Mucosa of stomach (tissue), 1 donor: ENCODE data around the gene GLIS1.

ENCODE experiments used
- H3K27me3 ChIP-seq: one replicate; pipeline ENCODE4 v1.7.0; 2013; ENCODE audit warnings: mild to moderate bottlenecking, low read length; ENCODE audit not compliant: control insufficient read depth, insufficient read depth
- H3K36me3 ChIP-seq: one replicate; pipeline ENCODE4 v1.7.0; 2013; ENCODE audit warnings: low read length; ENCODE audit not compliant: control insufficient read depth, insufficient read depth
- H3K4me1 ChIP-seq: one replicate; pipeline ENCODE4 v1.7.0; 2013; ENCODE audit warnings: mild to moderate bottlenecking, low read length; ENCODE audit not compliant: control insufficient read depth, insufficient read depth
- H3K4me3 ChIP-seq: one replicate; pipeline ENCODE4 v1.7.0; 2013; ENCODE audit warnings: low read length
- H3K9ac ChIP-seq: one replicate; pipeline ENCODE4 v1.7.0; 2013; ENCODE audit warnings: mild to moderate bottlenecking, low read length, moderate library complexity
- H3K9me3 ChIP-seq: one replicate; pipeline ENCODE4 v1.7.0; 2013; ENCODE audit warnings: mild to moderate bottlenecking, low read length, moderate library complexity; ENCODE audit not compliant: control insufficient read depth
- donor health status: Pancreatic carcinoma.

GLIS1 gene

DNA sequence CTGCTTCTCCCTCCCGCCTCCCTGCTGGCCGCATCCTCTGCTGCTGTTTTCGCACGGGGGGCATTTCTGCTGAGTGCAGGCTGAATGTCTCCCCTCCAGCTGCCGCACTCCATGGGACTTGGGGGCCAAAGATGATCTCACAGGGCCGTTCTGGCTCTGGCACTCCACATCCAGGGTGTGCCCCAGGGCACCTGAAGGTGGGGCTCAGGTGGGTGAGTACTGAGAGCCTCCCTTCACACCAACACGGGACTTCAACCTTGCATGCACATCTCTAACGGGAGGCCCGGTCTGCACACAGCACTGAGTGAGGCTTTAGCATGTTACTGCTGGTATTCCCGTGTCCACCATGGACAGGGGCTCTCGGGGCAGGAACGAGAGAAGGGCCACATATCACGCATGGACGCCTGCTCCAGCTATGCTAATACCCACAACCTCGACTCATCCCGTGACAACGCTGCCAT, 190.9 kb downstream of the GLIS1 start:
- Histone ChIP-seq H3K36me3 (no peaks in the 10 kb centered on the region), H3K9ac (no peak overlapping the region), H3K9me3 (no peaks in the 10 kb centered on the region), H3K4me1 (no peaks in the 10 kb centered on the region), H3K4me3 (no peak overlapping the region), H3K27me3 (no peaks in the 10 kb centered on the region)

DNA sequence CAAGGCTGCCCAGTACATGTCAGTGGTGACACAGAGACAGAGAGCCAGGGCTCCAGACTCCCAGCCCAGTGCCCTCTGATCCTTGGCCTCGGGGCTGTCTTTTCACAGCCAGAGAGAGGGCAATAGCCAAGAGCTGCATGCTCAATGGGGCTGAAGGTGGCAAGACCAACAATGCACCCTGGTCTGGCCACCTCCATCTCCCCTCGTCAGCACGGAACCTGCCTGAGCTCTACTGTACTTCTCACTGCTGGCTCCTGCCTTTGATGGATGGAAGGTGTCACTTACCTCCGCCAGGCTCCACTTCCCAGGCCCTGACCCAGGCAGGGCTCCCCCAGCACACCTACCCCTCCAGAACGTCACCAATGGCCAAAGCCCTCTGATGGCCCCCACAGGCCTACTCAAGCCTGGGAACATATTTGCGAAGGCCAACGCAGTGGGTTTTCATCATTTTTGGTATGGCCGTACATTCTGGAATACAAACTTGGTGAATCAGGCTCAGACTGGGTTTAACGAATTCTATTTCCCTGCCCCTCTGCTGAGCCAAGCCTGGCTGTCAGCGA, 191.7 kb downstream of the GLIS1 start:
- Histone ChIP-seq H3K9me3 (no peaks in the 10 kb centered on the region), H3K4me1 (no peaks in the 10 kb centered on the region)

DNA sequence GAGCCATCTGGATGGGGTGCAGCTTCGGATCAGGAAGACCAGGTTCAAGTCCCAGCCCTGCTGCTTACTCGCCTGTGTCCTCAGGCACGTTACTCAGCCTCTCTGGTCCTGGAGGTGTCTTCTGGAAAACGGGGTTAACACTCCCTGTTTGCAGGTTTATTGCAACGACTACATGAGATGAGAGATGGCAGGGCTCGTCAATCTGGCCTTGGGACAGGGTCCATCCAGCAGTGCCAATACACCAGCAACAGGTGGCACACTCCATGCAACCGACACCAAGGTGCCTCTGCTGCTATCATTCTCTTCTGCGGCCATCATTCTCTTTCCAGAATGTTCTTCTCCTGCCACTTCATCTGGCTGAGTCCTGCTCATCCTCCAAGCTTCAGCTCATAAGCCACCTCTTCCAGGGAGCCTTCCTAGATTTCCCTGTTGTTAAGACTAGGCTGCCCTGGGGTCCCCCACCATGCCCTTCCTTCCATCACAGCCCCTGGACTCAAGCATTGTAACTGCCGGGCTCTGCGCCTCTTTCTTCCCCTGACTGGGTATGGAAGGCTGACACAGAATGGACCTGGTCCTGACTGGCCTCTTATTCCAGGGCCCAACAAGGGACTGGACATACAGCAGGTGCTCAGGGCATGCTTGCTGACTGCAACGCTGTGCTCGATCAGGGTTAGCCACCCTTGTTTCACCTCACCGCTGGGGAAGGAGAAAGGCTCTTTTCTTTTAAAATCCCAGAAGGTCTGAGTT, 192.4 kb downstream of the GLIS1 start:
- Histone ChIP-seq H3K9me3 (no peaks in the 10 kb centered on the region), H3K9ac (no peak overlapping the region), H3K27me3 (no peaks in the 10 kb centered on the region), H3K36me3 (no peaks in the 10 kb centered on the region), H3K4me1 (no peaks in the 10 kb centered on the region), H3K4me3 (no peak overlapping the region)

More for the DNA sequence above, 191.7 kb downstream of the GLIS1 start:
- Histone ChIP-seq H3K27me3 (no peaks in the 10 kb centered on the region), H3K4me3 (no peak overlapping the region), H3K36me3 (no peaks in the 10 kb centered on the region), H3K9ac (no peak overlapping the region)

DNA sequence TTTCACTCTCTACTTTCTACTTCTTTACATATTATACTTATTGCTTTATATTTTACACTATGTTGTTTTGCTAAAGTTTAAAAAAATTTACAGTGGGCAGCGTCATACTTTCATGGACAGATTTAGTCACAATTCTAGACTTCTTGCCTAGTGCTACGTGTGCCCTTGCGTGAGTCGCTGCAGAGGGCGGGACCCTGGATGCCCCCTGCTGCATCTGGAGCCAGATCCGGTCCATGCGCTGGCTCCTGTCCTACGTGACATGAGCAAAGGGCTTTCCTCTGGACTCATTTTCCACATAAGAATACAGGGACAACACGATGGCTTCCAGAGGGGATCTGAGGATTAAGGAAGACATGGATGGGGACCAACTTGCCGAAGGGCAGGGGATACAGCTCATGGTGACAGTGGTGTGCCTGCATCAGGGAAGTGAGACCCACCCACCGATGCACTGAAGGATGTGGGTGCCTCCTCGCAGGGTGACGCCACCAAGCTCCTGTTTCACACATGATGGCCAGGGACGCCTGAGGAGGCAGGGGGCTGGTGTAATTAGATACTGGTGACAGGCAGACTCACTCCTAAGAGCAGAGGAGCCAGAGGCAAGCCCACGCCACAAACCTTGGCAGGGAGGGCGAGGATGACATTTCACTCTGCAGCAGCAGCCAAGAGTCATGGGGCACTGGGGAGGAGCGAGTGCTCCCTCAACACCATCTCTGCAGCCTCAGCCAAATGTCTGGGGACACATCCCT, 193.1 kb downstream of the GLIS1 start:
- Histone ChIP-seq H3K9me3 (no peaks in the 10 kb centered on the region), H3K4me1 (no peaks in the 10 kb centered on the region), H3K9ac (no peak overlapping the region), H3K36me3 (no peaks in the 10 kb centered on the region), H3K4me3 (no peak overlapping the region), H3K27me3 (no peaks in the 10 kb centered on the region)

DNA sequence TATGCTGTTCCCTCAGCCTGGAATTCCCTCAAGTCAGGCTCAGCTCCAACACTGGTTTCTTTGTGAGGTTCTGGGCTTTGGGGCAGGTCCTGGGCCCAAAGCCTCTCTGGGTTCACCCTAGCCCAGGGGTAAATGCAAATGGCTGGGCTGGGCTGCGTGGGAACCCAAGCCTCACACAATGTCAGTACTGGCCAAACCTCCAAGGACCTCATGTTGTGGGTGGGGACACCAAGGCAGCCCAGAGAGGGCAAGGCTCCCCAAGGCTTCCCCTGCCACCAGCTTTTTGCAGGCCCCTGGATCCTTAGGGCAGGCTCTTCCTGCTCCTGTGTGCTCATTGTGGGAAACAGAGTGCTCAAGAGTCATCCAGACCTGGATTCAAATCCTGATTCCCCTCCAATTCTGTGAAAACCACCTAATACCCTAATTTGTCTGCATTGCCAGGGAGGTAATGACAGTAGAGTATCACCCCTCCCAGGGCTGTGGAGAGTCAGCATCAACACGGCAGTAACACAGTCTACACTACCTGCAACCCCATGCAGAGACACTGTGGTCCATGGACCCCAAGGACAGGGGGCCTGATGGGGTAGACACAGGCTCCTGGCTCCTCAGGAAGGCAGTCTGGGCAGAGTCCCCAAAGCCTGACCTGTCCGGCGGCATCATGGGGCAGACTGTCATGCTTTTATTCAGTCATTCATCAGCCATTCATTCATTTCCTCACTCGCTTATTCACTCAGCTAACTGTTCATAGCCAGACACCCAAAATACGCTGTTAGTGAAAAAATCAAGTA, 194.0 kb downstream of the GLIS1 start:
- Histone ChIP-seq H3K9me3 (no peaks in the 10 kb centered on the region), H3K27me3 (no peaks in the 10 kb centered on the region), H3K9ac (no peak overlapping the region), H3K4me3 (no peak overlapping the region), H3K36me3 (no peaks in the 10 kb centered on the region), H3K4me1 (no peaks in the 10 kb centered on the region)

DNA sequence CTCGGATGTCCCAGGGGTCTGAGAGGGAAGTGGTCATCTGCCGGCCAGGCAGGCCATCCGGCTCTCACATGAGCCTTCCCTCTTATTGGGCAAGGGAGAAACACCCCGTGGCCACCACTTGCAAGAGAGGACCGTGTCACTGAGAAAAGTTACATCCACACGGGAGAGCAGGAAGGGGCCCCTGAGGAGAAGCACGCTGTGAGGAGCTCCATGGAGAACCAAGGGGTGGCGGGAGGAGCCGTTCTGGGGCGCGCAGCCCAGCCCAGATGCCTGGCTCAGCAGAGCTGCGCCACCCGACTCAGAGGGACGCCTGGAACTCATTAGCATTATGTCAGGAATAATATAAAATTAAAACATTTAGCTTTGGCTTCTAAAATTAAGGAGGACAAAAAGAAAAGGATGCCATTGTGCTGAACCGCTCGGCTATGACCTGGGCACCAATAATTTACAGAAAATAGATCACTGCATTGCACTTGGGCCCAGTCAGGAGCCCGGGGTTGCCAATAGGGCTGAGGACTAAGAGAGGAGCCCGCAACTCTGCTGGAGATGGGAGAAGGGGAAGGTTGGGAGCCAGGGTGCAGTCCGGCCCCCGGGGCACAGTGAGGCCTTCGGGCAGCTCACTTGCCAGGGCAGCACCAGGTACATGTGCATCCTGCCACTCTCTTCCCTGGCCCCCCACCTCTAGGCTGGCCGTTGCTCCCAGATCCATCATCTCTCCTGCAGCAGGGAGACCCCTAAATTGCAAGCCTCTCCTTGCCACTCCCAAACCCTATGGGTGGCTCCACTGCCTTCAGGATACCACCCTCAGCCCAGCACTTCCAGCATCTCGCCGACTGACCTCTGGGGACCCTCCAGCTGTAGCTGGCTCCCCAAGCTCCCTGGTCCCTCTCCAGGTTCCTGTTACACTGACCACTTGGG, 194.9 kb downstream of the GLIS1 start:
- H3K27me3 ChIP-seq, result no peaks in the 10 kb centered on the region
- H3K9me3 ChIP-seq, result no peaks in the 10 kb centered on the region
- H3K4me1 ChIP-seq, result no peaks in the 10 kb centered on the region
- H3K9ac ChIP-seq, result no peak overlapping the region
- no peaks in the 10 kb centered on the region for H3K36me3 ChIP-seq
- no peak overlapping the region for H3K4me3 ChIP-seq

DNA sequence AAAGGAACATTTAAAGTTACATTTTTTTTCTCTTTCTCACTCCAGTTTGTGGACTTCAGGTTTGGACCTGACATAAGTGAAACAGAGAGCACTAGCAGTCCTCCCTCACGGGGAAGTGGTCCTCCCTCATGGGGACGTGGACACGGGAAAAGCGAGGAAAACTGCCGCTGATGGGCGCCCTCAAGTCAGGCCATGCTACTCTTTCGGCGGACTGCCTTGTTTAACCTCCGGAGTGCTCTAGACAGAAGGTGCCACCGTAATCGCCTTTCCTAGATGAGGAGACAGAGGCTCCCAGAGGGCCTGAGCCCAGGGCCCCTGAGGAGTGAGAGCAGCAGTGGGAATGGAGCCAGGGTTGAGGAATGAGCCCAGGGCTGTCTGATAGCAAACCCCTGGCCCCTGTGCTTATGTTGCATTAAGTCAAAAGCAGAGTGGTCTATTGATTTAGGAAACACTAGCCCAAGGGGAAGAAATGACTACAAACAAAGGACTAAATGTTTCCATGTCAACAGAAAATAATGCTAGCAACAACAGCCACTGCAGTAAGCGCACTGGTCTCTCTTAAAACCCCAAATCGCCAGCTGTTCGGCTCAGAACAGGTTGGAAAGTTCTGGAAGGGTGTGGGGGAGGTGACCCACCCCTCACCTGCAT, 195.7 kb downstream of the GLIS1 start:
- H3K9ac ChIP-seq, result no peak overlapping the region
- H3K27me3 ChIP-seq, result no peaks in the 10 kb centered on the region
- H3K4me1 ChIP-seq, result no peaks in the 10 kb centered on the region
- H3K36me3 ChIP-seq, result no peaks in the 10 kb centered on the region
- H3K9me3 ChIP-seq, result no peaks in the 10 kb centered on the region
- no peak overlapping the region for H3K4me3 ChIP-seq

DNA sequence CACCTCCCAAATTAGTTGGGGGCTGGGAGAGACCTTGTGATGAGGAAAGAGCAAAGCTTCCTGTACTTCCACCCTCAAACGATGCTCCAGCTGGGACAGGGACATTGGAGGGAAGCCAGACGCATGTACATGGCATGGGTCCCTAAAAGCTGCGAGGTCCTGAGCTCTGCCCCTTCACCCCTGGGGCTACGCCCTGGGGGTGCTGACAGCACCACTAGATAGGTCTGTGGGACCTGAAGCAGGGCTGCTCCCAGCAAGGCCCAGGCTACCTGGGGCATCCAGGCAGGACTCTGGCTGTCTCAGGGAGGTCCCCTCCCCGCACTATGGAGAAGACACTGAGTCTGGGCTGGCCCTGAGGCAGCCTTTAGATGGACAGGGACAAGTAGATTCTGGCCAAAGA, 196.4 kb downstream of the GLIS1 start:
- Histone ChIP-seq H3K27me3 (no peaks in the 10 kb centered on the region), H3K36me3 (no peaks in the 10 kb centered on the region), H3K4me3 (no peak overlapping the region), H3K9me3 (no peaks in the 10 kb centered on the region), H3K9ac (no peak overlapping the region), H3K4me1 (no peaks in the 10 kb centered on the region)

DNA sequence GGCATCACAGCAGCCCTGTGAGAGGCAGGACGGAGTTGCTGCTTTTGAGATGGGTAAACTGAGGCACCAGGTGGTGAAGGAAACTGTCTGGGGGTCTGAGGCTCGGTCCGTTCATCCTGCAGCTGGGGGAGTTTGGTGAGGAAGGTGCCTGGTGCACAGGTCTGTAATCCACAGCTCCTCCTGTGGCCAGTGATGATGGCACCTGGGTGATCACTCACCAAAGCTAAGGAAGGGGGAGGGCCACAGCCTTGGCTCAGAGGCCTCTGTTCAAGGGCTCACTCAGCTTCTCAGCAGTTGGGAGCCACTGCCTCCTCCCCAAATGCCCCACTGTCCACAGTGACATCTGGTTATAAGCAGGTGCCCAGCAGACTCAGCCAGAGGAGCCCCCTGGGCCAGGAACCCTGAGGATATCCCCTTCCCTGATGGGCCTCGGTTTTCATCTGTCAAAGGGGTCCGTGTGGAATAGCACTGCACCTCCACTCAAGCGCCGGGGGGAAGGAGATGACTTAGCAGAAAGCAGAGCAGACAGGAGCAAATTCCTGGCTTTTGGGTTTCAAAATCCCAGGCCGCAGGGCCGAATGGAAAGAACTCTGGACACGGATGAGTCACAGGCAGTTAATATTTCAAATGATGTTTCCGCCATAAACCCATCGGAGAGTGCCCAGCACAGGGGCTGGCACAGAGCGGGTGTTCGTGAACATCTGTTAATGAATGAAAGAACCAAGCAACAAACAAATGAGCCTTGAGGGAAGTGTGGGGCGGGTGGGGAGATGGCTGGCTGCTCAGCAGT, 197.0 kb downstream of the GLIS1 start:
- no peaks in the 10 kb centered on the region for H3K4me1 ChIP-seq
- no peak overlapping the region for H3K4me3 ChIP-seq
- H3K9ac ChIP-seq, result no peak overlapping the region
- no peaks in the 10 kb centered on the region for H3K36me3 ChIP-seq
- H3K9me3 ChIP-seq, result no peaks in the 10 kb centered on the region
- H3K27me3 ChIP-seq, result no peaks in the 10 kb centered on the region

DNA sequence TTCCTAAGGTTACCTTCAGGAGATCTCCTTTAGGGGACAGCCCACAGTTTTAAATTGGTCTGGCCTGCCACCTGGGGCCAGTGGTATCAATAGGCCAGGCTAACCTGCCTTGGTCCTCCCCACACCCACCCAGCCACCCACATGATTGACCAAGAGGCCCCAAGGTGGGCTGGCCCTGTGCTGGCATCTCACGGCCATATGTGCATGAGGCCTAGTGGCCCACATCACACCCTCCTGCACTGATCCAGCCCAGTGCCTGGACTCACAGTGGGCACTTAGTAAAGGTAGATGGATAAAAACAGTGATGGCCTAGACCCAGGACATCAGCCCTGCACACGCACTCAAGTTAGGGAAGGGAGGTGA, 197.7 kb downstream of the GLIS1 start:
- no peaks in the 10 kb centered on the region for H3K9me3 ChIP-seq
- H3K27me3 ChIP-seq, result no peaks in the 10 kb centered on the region
- H3K4me3 ChIP-seq, result no peak overlapping the region
- no peaks in the 10 kb centered on the region for H3K36me3 ChIP-seq
- H3K9ac ChIP-seq, result no peak overlapping the region
- H3K4me1 ChIP-seq, result no peaks in the 10 kb centered on the region
